ENCODE measurements around the gene PLD1. TPM values are rescaled to one million over a fixed set of nuclear protein-coding genes. Genes with fewer than 3 reads are reported as not detected.
"Not testable (repeated sequence)": the region's sequence is repeated elsewhere in the genome, so short reads cannot be mapped to it uniquely, and the experiment has no call there.

The PLD1 gene
- total RNA-seq, 2 donors from 2014 or later = 0.32 to 0.89 TPM

DNA sequence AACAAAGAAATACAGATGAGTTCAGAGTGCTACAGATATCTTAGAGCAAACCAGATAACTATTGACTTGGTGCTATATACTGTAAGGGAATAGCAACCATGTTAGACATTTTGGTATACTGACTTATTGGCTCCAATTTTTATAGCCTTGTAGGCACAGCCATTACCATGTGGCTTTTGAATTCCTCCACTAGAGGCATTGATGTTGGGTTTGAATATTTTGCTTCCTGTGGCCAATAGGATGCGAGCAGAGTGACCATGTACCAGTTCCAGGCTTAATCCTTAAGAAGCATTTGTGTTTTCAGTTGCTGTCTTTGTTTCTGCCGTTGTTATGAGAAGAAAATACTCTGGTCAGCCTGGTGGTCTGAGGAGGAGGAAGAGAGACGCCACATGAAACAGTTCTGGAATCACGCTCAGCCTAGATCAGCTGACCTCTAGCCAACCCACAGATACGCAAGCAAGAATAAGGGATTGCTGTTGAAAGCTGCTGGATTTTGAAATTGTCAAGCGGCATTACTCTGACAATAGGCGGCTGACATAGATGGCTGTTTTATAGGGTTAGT is 240.6 kb downstream of the PLD1 start:
- Mint-ChIP-seq H3K36me3 (no peaks in the 10 kb centered on the region), H3K27ac (no peak overlapping the region), H3K9me3 (no peaks in the 10 kb centered on the region)
- DNase-seq (ENCODE audit: low spot score in 2 of 2) (no peak), ATAC-seq (no peak)

DNA sequence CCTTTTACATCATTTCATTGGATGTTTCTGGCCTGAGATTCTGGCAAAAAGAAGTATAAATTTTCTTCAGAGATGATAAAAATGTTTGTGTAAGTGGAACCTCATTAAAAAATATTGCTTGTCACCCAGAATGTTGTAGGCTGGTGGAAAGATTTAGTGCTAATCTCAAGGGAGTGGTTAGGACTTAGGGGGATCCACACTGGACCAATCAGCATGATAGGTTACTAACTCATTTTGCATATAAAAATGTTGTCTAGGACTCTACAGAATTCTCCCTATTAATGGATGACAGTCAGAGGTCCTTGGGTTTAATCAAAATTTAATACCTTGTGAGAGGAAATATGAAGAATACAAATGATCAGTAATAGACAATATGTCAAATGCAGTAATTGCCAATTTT is 241.5 kb downstream of the PLD1 start:
- Mint-ChIP-seq H3K36me3 (no peaks in the 10 kb centered on the region), H3K9me3 (no peaks in the 10 kb centered on the region), H3K27ac (no peak overlapping the region)
- DNase-seq (ENCODE audit: low spot score in 2 of 2) (no peak), ATAC-seq (no peak)

DNA sequence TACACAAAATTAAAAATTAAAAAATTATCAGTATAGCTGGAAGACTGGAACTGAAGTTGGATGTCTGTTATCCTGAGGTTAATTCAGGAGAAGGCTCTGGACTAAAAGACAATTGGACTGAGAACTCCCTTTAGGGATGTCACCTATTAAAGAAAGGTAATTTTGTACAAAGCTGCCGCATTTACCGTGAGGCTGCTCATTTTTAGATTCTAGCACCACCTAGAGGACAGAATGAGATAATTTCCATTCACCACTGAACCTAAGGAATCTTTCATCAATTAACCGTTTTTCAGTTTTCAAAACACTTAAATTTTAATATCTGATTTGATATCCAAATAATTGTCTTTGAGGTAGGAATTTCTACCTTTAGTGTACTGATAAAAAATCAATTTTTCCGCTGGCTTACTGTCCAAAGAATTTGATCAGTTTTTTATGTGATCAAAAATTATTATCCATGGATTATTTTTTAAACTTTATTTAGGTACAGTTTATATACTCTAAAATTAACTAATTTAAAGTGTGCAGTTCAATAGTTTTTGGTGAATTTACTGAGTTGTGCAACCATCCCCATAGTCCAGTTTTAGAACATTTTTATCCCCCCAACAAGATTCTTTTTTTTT is 243.4 kb downstream of the PLD1 start:
- peak; percentile 57 to 61 for ATAC-seq
- DNase-seq (ENCODE audit: low spot score in 2 of 2) = no peak
- Mint-ChIP-seq H3K27ac (no peak overlapping the region), H3K36me3 (no peaks in the 10 kb centered on the region), H3K9me3 (peaks cover 0 to 3% of the 10 kb centered on the region in 2 donors)

DNA sequence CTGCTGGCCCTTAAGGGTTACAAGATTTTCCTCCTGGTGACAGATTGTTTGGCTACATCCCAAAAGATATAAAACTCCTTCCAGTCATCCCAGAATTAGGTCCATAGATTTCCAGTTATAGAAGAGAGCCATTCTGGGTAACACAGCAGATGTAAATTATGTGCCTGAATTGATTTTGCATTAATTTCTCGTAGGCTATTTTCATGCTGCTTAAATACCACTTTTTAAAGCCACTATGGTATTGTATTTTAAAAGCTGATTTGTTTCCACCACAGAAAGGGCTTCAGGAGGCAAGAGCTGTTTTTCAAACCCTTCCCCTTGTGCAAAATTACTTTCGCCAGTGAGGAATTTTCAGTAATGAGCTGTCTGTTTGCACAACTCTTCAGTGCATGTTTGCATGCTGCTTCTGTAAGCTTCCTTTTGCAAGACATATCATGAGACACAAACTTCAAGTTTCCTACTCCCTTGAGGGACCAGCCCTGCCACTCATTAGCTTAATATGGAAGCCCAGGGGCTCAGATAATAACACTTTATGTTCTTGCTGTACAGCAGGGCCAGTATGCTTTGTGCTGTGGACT is 244.7 kb downstream of the PLD1 start:
- ATAC-seq (no peak), DNase-seq (ENCODE audit: low spot score in 2 of 2) (no peak)
- Mint-ChIP-seq H3K9me3 (peaks cover 4 to 5% of the 10 kb centered on the region in 2 donors), H3K36me3 (no peaks in the 10 kb centered on the region), H3K27ac (no peak overlapping the region)

DNA sequence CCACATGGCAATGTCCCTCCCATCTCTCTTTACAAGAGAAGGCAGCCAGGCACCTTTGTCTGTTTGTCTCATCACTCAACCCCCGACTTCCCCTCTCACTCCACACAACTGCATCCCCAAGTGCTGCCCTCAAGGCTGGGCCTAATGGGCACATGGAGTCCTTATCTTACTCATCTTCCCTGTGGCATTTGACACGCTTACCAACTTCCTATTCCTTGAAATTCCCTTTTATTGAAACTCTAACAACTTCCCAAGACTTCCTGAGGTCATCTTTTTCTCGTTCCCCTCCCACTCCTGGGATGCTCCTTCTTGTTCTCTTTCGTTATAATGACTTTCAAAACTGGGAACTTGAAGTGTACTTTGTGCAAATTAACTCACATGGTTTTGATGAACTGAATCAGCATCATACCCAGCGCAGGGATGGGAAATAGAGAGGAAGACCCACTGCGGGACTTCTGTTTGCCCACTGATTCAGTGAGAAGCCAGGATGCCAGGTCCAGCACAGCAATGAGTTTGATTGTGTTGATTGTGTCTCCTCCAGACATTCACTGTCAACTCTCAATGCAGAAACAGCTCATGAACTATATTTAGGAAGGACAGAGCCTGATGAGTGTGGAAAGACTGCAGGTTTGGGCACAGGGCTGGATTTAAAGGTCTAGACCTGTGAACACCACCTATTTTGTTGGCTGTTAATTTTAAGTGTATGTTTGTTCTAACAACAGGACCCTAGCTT is 245.4 kb downstream of the PLD1 start:
- no peak for ATAC-seq
- no peak for DNase-seq (ENCODE audit: low spot score in 2 of 2)
- Mint-ChIP-seq H3K27ac (no peak overlapping the region), H3K36me3 (no peaks in the 10 kb centered on the region), H3K9me3 (peaks cover 4 to 5% of the 10 kb centered on the region in 2 donors)

DNA sequence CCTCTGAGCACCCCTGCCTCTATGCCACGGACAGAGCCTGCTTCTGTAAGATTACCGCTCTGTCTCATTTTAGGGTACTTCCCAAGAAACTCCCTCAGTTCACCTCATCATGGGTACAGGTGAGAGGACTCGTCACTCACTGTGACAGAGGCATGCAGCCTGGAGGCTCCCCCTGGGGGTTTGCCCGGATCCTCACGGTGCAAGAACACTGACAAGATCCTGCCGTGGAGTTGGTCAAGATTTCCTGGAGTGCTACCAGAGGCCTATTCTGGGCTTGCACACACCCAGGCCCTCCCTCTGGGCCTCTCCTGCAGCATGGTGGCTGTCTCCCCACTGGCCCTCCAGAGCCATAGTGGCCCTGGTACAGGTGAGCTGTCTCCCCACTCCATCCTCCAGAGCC is 247.0 kb downstream of the PLD1 start:
- peaks cover 4 to 5% of the 10 kb centered on the region in 2 donors for H3K9me3 Mint-ChIP-seq
- H3K27ac Mint-ChIP-seq = no peak overlapping the region
- H3K36me3 Mint-ChIP-seq = no peaks in the 10 kb centered on the region
- ATAC-seq (peak in 1 of 2 donors; percentile 32), DNase-seq (ENCODE audit: low spot score in 2 of 2) (no peak)

DNA sequence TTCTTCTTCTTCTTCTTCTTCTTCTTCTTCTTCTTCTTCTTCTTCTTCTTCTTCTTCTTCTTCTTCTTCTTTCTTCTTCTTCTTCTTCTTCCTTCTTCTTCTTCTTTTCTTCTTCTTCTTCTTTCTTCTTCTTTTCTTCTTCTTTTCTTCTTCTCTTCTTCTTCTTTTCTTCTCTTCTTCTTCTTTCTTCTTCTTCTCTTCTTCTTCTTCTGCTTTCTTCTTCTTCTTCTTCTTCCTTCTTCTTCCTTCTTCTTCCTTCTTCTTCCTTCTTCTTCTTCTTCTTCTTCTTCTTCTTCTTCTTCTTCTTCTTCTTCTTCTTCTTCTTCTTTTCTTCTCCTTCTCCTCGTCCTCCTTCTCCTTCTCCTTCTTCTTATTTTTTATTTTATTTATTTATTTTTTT is 247.8 kb downstream of the PLD1 start:
- DNase-seq (ENCODE audit: low spot score in 2 of 2); H3K36me3 Mint-ChIP-seq; H3K9me3 Mint-ChIP-seq; ATAC-seq: not testable (repeated sequence)
- peak overlapping the region; percentile 84 to 92 for H3K27ac Mint-ChIP-seq

DNA sequence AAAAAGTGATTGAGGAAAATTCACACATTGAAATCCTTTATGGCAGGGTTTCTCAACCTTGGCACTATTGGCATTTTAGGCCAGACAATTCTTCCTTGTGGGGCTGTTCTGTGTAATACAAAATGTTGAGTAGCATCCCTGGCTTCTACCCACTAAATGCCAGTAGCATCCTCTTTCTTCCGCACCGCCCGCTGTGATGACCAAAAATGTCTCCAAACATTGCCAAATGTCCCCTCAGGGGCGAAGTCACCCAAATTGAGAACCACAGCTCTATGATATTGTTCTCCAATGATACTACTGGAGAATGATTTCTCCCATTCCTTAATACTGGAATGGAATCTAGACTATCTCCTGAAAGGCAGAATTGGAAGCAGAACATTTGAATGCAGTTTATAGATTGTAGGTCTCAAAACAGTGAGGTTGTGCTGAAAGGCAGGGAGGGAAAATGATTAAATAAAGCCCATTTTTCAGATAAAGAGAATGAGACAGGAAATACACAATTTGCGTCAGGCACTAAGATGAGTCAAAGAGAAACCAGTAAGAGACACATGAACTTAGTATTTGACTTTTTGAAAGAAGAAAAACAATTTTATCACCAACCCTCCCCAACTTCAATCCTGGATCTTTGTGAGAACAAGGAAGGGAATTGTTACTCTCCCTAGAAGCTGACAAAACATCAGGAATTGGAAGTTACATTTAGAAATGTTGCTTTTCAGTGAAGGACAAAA is 248.5 kb downstream of the PLD1 start:
- peak overlapping the region; percentile 84 to 92 for H3K27ac Mint-ChIP-seq
- peaks cover 4 to 5% of the 10 kb centered on the region in 2 donors for H3K9me3 Mint-ChIP-seq
- H3K36me3 Mint-ChIP-seq = no peaks in the 10 kb centered on the region
- DNase-seq (ENCODE audit: low spot score in 2 of 2) (no peak), ATAC-seq (peak; percentile 61 to 70)

DNA sequence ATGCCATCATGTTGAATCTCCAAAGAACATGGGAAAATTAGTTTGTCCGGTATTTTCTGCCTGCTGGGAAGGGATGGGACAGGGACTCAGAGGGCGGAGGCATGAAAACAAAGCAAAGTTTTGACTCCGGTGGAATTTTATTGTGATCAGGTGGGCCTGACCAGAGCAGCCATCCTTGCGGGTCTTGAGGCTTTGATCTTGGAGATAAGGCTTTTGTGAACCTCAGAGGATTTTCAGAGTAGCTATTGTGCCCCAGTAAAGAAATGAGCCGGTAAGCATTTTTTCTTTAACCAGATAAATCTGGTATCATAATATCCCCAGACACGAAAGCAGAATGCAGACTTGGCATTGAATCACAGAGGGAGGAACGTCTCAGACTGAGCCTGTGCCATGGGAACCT is 250.7 kb downstream of the PLD1 start:
- ATAC-seq (no peak), DNase-seq (ENCODE audit: low spot score in 2 of 2) (no peak)
- no peak overlapping the region for H3K27ac Mint-ChIP-seq
- peaks cover 4 to 5% of the 10 kb centered on the region in 2 donors for H3K9me3 Mint-ChIP-seq
- H3K36me3 Mint-ChIP-seq = no peaks in the 10 kb centered on the region

DNA sequence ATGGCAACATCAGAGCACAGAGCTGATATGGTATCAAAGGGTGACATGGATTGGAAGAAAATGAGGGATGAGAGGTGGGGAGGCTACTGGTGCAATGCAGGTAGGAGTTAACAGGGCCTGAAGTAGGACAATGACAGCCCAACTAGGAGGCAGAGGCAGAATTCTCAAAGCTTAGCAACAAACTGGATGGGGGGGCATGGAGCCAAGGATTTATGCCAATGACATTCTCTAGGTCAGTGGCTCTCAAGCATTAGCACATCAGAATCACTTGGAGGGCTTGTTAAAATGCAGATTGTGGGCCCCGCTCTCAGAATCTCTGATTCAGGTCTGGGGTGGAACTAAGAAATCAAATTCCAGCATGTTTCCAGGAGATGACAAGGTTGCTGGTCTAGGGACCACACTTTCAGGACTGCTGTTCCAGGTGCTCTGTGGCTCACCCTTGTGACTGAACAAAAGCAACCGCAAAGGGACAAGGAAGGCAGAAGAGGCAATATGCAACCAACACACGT is 252.0 kb downstream of the PLD1 start:
- ATAC-seq = no peak
- Mint-ChIP-seq H3K36me3 (no peaks in the 10 kb centered on the region), H3K9me3 (peaks cover 4 to 5% of the 10 kb centered on the region in 2 donors), H3K27ac (no peak overlapping the region)
- DNase-seq (ENCODE audit: low spot score in 2 of 2) = no peak

DNA sequence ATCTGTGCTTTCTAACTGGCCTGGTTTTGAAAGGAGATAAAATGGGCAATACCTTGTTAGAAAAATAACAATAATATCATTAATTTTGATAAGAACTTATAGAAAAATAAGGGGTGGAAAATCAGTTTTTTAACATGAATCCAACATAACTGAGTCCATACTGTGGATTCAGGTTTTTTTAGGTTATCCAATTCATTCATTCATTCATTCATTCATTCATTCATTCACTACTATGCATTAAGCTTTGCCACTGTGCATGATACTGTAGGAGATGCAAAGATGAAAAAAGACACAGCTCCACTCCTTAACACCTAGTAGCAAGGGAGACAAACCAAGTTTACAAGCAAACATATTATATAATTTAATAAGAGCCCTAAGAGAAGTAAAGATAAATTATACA is 253.1 kb downstream of the PLD1 start:
- Mint-ChIP-seq H3K27ac (no peak overlapping the region), H3K9me3 (peaks cover 4 to 5% of the 10 kb centered on the region in 2 donors), H3K36me3 (no peaks in the 10 kb centered on the region)
- DNase-seq (ENCODE audit: low spot score in 2 of 2) (no peak), ATAC-seq (no peak)

DNA sequence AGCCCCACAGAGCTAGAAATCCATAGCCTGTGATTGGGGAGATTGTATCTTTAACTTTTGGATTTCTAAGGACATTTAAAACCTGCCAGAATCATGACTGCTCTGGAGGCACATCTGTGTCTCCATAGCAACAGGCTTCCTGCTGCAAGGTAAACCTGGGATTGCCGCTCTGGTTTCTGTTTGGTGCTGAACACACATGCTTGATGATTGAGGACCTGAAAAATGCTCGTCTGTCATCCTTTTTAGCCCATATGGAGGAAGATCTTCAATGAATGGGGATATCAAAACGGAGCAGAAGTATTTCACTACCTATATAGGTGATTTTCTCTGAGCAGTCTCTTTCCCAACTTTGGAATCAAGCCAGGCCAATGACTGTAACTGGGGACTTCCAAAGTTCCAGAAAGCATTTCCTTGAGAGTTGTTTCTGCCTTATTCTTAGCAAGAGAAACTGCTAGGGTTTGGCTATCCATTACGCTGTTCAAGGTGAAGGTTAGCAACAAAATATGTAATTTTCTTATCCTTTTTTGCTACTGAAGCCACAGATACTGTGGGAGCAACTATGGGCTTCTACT is 253.6 kb downstream of the PLD1 start:
- Mint-ChIP-seq H3K9me3 (peaks cover 0 to 4% of the 10 kb centered on the region in 2 donors), H3K36me3 (no peaks in the 10 kb centered on the region), H3K27ac (no peak overlapping the region)
- ATAC-seq (no peak), DNase-seq (ENCODE audit: low spot score in 2 of 2) (no peak)

DNA sequence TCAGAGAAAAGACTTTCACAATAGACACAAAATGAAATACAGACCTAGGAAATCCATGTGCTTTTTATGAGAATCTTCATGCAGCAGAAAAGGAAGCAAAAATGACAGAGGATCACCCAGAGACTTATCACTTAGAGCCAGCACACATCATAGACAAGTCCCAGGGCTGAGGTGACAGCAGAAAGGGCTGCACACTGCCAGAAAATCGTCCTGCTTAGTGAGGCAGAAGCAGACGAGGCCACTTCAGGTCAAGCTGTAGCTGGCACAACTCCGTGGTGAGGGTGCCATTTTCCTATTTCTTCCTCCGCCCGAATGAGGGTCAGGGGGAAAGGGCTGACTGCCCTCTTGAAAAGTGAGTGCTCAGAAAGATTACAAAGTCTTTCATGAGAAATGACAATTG is 254.1 kb downstream of the PLD1 start:
- H3K9me3 Mint-ChIP-seq = peaks cover 0 to 2% of the 10 kb centered on the region in 2 donors
- peak overlapping the region in 1 of 2 donors; percentile 39 for H3K27ac Mint-ChIP-seq
- no peaks in the 10 kb centered on the region for H3K36me3 Mint-ChIP-seq
- DNase-seq (ENCODE audit: low spot score in 2 of 2) = no peak
- no peak for ATAC-seq

DNA sequence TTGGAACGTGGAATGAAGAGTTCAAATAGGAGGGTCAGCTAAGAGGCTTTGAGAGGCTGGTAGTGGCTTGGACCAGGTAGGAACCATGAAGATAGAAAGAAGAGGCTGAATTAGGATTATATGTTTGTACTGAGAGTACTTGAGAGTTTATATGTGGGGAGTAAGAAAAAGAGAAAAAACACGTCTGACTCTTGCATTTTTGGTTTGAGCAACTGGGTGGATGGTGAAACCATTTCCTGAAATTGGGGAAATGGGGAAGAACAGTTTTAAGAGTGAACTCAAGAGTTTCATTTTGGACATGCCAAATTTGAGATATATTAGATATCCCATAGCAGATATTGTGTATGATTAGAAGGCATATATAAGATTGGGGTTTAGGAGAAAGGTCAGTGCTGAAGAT is 257.2 kb downstream of the PLD1 start:
- Mint-ChIP-seq H3K9me3 (peaks cover 0 to 4% of the 10 kb centered on the region in 2 donors), H3K27ac (no peak overlapping the region), H3K36me3 (no peaks in the 10 kb centered on the region)
- no peak for DNase-seq (ENCODE audit: low spot score in 2 of 2)
- no peak for ATAC-seq

DNA sequence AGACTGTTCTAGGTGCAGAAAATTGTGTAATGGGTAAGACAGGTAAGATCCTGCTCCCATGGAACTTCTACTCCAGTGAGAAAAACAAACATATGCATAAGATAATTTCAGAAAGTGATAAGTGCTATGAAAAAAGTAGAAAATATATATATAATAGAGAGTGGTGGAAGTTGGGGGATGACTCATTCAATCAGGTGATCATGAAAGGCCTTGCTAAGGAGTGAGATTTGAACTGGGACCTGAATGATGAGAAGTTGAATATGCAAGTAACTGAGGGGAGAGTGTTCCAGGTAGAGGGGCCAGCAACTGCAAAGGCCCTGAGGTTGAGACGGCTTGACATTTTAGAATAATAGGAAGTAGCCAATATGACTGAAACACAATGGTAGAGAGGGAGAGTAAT is 257.8 kb downstream of the PLD1 start:
- ATAC-seq (no peak), DNase-seq (ENCODE audit: low spot score in 2 of 2) (no peak)
- H3K27ac Mint-ChIP-seq = no peak overlapping the region
- peaks cover 0 to 4% of the 10 kb centered on the region in 2 donors for H3K9me3 Mint-ChIP-seq
- H3K36me3 Mint-ChIP-seq = no peaks in the 10 kb centered on the region

DNA sequence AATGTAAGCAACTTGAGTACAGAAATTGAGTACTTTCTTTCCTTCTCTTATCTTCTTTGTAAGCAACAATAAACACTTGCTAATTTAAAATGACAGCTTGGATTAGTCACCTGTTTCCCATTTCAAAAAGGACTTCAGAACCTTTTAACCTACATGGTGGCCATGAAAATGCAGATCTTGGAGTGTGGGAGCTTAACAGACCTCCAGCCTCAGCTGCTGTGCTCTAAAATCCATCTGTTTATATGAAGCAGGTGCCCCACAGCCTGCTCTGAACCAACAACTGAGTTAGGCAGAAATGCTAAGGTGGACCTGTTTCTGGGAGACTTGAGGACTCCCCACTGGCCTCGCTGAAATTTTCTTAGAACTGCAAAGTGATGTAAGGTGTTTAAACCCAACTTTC is 259.0 kb downstream of the PLD1 start:
- peaks cover 0 to 4% of the 10 kb centered on the region in 2 donors for H3K9me3 Mint-ChIP-seq
- no peak for ATAC-seq
- no peaks in the 10 kb centered on the region for H3K36me3 Mint-ChIP-seq
- no peak for DNase-seq (ENCODE audit: low spot score in 2 of 2)
- no peak overlapping the region for H3K27ac Mint-ChIP-seq
